CD14-positive monocyte (primary cell): ENCODE results near the gene DGCR8. TPM values are rescaled to one million over a fixed set of nuclear protein-coding genes. Genes with fewer than 3 reads are reported as not detected.
A peak's percentile ranks its signal among the peaks of the same experiment; 100 is the strongest.

ENCODE experiments used
- DNase-seq, 3 donors: peaks; one replicate each; pipeline ENCODE4 v3.0.0-alpha.2; 2011 to 2022
- H2AFZ ChIP-seq: 2 replicates; pipeline ENCODE4 v1.6.0; 2012; ENCODE audit warnings: mild to moderate bottlenecking, low read depth, low read length, inconsistent platforms; ENCODE audit not compliant: insufficient read depth, poor library complexity, severe bottlenecking
- H3K27ac ChIP-seq, 2 donors: 1 replicate in 1 of 2; 2 replicates in 1 of 2; pipeline ENCODE4 v1.5.1; 2012 to 2013; ENCODE audit warnings: low read length in 2 of 2, control low read depth in 1 of 2, inconsistent platforms in 1 of 2, low read depth in 1 of 2, mild to moderate bottlenecking in 1 of 2
- H3K27me3 ChIP-seq, 2 donors: one replicate each; pipeline versions ENCODE4 v1.6.0 to v1.6.1; 2011 to 2013; ENCODE audit warnings: low read length in 2 of 2; ENCODE audit not compliant: control insufficient read depth in 2 of 2, insufficient read depth in 2 of 2
- H3K36me3 ChIP-seq, 2 donors: replicated peaks in 1 of 2; 1 replicate in 1 of 2; 2 replicates in 1 of 2; pipeline versions ENCODE4 v1.5.1 to v1.6.1; 2012 to 2013; ENCODE audit warnings: low read length in 2 of 2, control low read depth in 1 of 2, inconsistent platforms in 1 of 2, mild to moderate bottlenecking in 1 of 2; ENCODE audit not compliant: insufficient read depth in 2 of 2, control insufficient read depth in 1 of 2
- H3K4me1 ChIP-seq, 2 donors: 1 replicate in 1 of 2; 2 replicates in 1 of 2; pipeline versions ENCODE4 v1.5.1 to v1.6.1; 2012 to 2013; ENCODE audit warnings: low read length in 2 of 2, control low read depth in 1 of 2, inconsistent platforms in 1 of 2, mild to moderate bottlenecking in 1 of 2, moderate library complexity in 1 of 2; ENCODE audit not compliant: insufficient read depth in 2 of 2, control insufficient read depth in 1 of 2
- H3K4me2 ChIP-seq: replicated peaks from 2 replicates; pipeline ENCODE3; 2012; ENCODE audit warnings: low read length, moderate library complexity, mild to moderate bottlenecking; ENCODE audit not compliant: poor library complexity, severe bottlenecking; ENCODE audit errors: extremely low read depth
- H3K4me3 ChIP-seq, 3 experiments: fragments of 200-600 bp in 1 of 3; sonication (generic) in 1 of 3; replicated peaks in 1 of 3; 1 replicate in 2 of 3; 2 replicates in 1 of 3; pipeline ENCODE4 v1.5.1; 2011 to 2013; ENCODE audit warnings: low read length in 3 of 3, mild to moderate bottlenecking in 3 of 3, control low read depth in 2 of 3, low read depth in 2 of 3, inconsistent platforms in 1 of 3, moderate library complexity in 1 of 3
- H3K79me2 ChIP-seq: 2 replicates; pipeline ENCODE4 v1.6.0; 2012; ENCODE audit warnings: mild to moderate bottlenecking, control low read depth, inconsistent platforms, low read length, moderate library complexity; ENCODE audit not compliant: insufficient read depth
- H3K9ac ChIP-seq: 2 replicates; pipeline ENCODE4 v1.6.0; 2017; ENCODE audit warnings: low read length, mild to moderate bottlenecking; ENCODE audit not compliant: insufficient read depth, poor library complexity, severe bottlenecking
- H3K9me3 ChIP-seq, 2 donors: replicated peaks in 1 of 2; 1 replicate in 1 of 2; 2 replicates in 1 of 2; pipeline versions ENCODE4 v1.5.1 to v1.6.1; 2012 to 2013; ENCODE audit warnings: low read length in 2 of 2, control low read depth in 1 of 2; ENCODE audit not compliant: control insufficient read depth in 1 of 2, insufficient read depth in 1 of 2
- H4K20me1 ChIP-seq: 2 replicates; pipeline ENCODE4 v1.6.0; 2012; ENCODE audit warnings: mild to moderate bottlenecking, low read length, control low read depth, moderate library complexity; ENCODE audit not compliant: insufficient read depth
- H3K27ac Mint-ChIP-seq, 7 donors: one replicate each; pipeline ENCODE4 v1.8.0; 2020; ENCODE audit warnings: mild to moderate bottlenecking in 7 of 7, mixed read lengths in 7 of 7, moderate library complexity in 6 of 7, inconsistent platforms in 2 of 7
- H3K27me3 Mint-ChIP-seq, 3 donors: one replicate each; pipeline ENCODE4 v1.8.0; 2021 to 2022; ENCODE audit warnings: low read depth in 3 of 3, mild to moderate bottlenecking in 3 of 3, mixed read lengths in 3 of 3, moderate library complexity in 3 of 3, inconsistent platforms in 1 of 3
- H3K36me3 Mint-ChIP-seq, 2 donors: one replicate each; pipeline ENCODE4 v1.8.0; 2020; ENCODE audit warnings: mixed read lengths in 2 of 2, inconsistent platforms in 1 of 2, mild to moderate bottlenecking in 1 of 2
- H3K4me1 Mint-ChIP-seq: one replicate; pipeline ENCODE4 v1.8.0; 2020; ENCODE audit warnings: mild to moderate bottlenecking, mixed read lengths
- H3K4me3 Mint-ChIP-seq, 2 donors: one replicate each; pipeline ENCODE4 v1.8.0; 2020; ENCODE audit warnings: mild to moderate bottlenecking in 2 of 2, mixed read lengths in 2 of 2, moderate library complexity in 1 of 2
- H3K9me3 Mint-ChIP-seq, 7 donors: one replicate each; pipeline ENCODE4 v1.8.0; 2020 to 2022; ENCODE audit warnings: mixed read lengths in 7 of 7, mild to moderate bottlenecking in 6 of 7, moderate library complexity in 6 of 7, inconsistent platforms in 2 of 7
- WGBS: methylation state at CpG from one replicate; pipeline ENCODE4 v1.1.5; 2013; ENCODE audit warnings: missing lambda C conversion rate; ENCODE audit not compliant: insufficient coverage; 5-methylcytosine and 5-hydroxymethylcytosine counted together
- intact Hi-C, 2 donors: fragments of 100-400 bp; cut with micrococcal nuclease; formaldehyde crosslinking; loops; one replicate each; pipeline versions ENCODE4 v1.15.0 to v1.15.1; 2023
- polyA plus RNA-seq, 3 donors: library from polyadenylated mRNA; depleted of rRNA in 1 of 3; unstranded in 2 of 3; stranded (reverse) in 1 of 3; fragments of 300-500 nt in 2 of 3; fragments of >200 nt in 1 of 3; fragmentation: Illumina TruSeq in 2 of 3; gene quantifications; 1 replicate in 2 of 3; 2 replicates in 1 of 3; pipeline ENCODE4 v1.2.3, GENCODE V29; 2012 to 2021
- TF ChIP-seq, protein P1 (sequence below): fragments of 200-600 bp; IDR thresholded peaks from one replicate; pipeline ENCODE4 v1.8.0; 2022; ENCODE audit warnings: antibody characterized with exemption, mild to moderate bottlenecking

The DGCR8 gene
- polyA plus RNA-seq, 3 donors = 1.2 to 18.7 (median 1.4) TPM

DNA sequence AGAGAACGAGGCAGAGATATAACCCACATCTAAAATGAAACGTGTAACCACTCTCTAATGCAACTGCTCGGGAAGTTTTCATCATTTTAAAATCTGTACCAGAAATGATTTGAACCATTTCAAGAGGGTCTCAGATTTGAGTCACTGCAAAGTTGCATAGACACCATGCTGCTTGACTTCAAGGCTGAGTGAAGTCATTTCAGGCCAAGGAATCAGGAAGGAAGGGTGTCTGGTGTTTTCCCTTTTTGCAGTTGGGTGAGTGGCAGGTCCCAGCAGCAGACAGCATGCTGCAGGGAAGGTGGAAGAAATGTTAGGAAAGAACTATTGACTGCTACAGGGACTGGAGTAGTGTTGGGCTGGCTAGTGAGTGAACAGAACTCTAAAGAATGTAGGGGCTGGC, 42.6 kb upstream of the DGCR8 start:
- 70% methylated on average over 2 of the region's 3 CpGs for WGBS
- Histone ChIP-seq H3K27me3 (no peaks in the 10 kb centered on the region), H3K9ac (no peak overlapping the region), H3K79me2 (peaks cover 32% of the 10 kb centered on the region), H3K36me3 (peaks cover 64 to 90% of the 10 kb centered on the region in 2 donors), H3K4me2 (no peak overlapping the region), H2AFZ (no peak overlapping the region), H3K4me1 (no peaks in the 10 kb centered on the region), H3K9me3 (no peaks in the 10 kb centered on the region), H4K20me1 (peaks cover 91% of the 10 kb centered on the region), H3K27ac (no peak overlapping the region), H3K4me3 (no peak overlapping the region)
- Mint-ChIP-seq H3K9me3 (peaks cover 0 to 3% (median 0%) of the 10 kb centered on the region in 7 donors), H3K27ac (peak overlapping the region in 2 of 7 donors; percentile 39 to 55), H3K27me3 (peaks cover 0 to 1% (median 0%) of the 10 kb centered on the region in 3 donors), H3K36me3 (peaks cover 56 to 87% of the 10 kb centered on the region in 2 donors), H3K4me3 (no peak overlapping the region), H3K4me1 (peaks cover 3% of the 10 kb centered on the region)
- intact Hi-C loops = no loop called here
- TF ChIP-seq, protein P1, sequence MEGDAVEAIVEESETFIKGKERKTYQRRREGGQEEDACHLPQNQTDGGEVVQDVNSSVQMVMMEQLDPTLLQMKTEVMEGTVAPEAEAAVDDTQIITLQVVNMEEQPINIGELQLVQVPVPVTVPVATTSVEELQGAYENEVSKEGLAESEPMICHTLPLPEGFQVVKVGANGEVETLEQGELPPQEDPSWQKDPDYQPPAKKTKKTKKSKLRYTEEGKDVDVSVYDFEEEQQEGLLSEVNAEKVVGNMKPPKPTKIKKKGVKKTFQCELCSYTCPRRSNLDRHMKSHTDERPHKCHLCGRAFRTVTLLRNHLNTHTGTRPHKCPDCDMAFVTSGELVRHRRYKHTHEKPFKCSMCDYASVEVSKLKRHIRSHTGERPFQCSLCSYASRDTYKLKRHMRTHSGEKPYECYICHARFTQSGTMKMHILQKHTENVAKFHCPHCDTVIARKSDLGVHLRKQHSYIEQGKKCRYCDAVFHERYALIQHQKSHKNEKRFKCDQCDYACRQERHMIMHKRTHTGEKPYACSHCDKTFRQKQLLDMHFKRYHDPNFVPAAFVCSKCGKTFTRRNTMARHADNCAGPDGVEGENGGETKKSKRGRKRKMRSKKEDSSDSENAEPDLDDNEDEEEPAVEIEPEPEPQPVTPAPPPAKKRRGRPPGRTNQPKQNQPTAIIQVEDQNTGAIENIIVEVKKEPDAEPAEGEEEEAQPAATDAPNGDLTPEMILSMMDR = no peak
- no peak for DNase-seq

DNA sequence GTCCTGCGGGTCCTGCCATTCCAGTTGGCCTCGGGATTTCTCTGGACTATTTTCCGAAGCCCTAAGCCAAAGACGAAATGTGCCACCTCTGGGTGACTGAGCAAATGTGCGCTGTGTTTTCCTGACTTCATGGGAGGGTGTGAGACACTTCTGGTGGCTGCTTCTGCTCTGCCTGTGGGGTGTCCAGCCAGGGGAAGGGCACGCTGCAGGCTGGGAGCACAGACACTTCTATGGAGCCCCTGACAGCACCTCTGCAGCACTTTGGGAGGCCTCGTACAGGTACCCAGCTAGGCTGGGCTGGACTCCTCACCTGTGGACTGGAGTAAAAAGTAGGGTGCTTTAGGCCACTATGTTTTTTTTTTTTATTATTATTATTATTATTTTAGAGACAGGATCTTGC, 41.5 kb upstream of the DGCR8 start:
- WGBS = 100% methylated on average over 2 of the region's 7 CpGs
- H3K4me1 ChIP-seq = no peaks in the 10 kb centered on the region
- intact Hi-C loops = no loop called here

More for the DNA sequence above, 41.5 kb upstream of the DGCR8 start:
- H3K9me3 ChIP-seq = no peaks in the 10 kb centered on the region
- TF ChIP-seq, protein P1 = no peak
- H4K20me1 ChIP-seq = peaks cover 91% of the 10 kb centered on the region
- H2AFZ ChIP-seq = no peak overlapping the region
- H3K4me3 ChIP-seq = no peak overlapping the region
- no peak overlapping the region for H3K4me2 ChIP-seq
- peaks cover 0 to 3% (median 0%) of the 10 kb centered on the region in 7 donors for H3K9me3 Mint-ChIP-seq
- no peak for DNase-seq
- H3K9ac ChIP-seq = no peak overlapping the region
- no peak overlapping the region for H3K4me3 Mint-ChIP-seq
- peaks cover 0 to 1% (median 0%) of the 10 kb centered on the region in 3 donors for H3K27me3 Mint-ChIP-seq
- H3K4me1 Mint-ChIP-seq = peaks cover 2% of the 10 kb centered on the region
- no peak overlapping the region for H3K27ac ChIP-seq
- no peak overlapping the region for H3K27ac Mint-ChIP-seq
- H3K36me3 ChIP-seq = peaks cover 65 to 89% of the 10 kb centered on the region in 2 donors
- H3K27me3 ChIP-seq = no peaks in the 10 kb centered on the region
- H3K36me3 Mint-ChIP-seq = peaks cover 60 to 87% of the 10 kb centered on the region in 2 donors
- peaks cover 21% of the 10 kb centered on the region for H3K79me2 ChIP-seq
